ENCODE measurements around the gene MORF4L1. TPM values are rescaled to one million over a fixed set of nuclear protein-coding genes. Genes with fewer than 3 reads are reported as not detected.

Gene MORF4L1
- total RNA-seq, 1 experiment from 2014 or later: 424 TPM

- no peaks in the 10 kb centered on the region for H3K4me1 Mint-ChIP-seq (ENCODE audit: low read depth, unreplicated experiment)
- no peak overlapping the region for H3K27ac Mint-ChIP-seq (ENCODE audit: unreplicated experiment)
- Histone ChIP-seq H3K9me3 (no peaks in the 10 kb centered on the region), H3K4me3 (ENCODE audit: low read depth, low read length) (no peak overlapping the region), H3K36me3 (ENCODE audit: control insufficient read depth, insufficient read depth, low read length) (no peaks in the 10 kb centered on the region; the same call in none of the 2 replicates), H3K4me1 (peaks cover 8% of the 10 kb centered on the region), H3K27me3 (replicated peaks; ENCODE audit: control insufficient read depth, insufficient read depth, low read length) (no peaks in the 10 kb centered on the region)
- ChIA-PET POLR2A (no interaction called here), CTCF (no interaction called here)
- H3K9me3 Mint-ChIP-seq (ENCODE audit: unreplicated experiment): no peaks in the 10 kb centered on the region
- no peaks in the 10 kb centered on the region for H3K27me3 Mint-ChIP-seq (ENCODE audit: insufficient read depth, unreplicated experiment)
- H3K36me3 Mint-ChIP-seq (ENCODE audit: insufficient read depth, unreplicated experiment): peaks cover 46% of the 10 kb centered on the region
- DNase-seq: no peak
- TF ChIP-seq CTCF (IDR thresholded peaks at IDR 0.05; ENCODE audit: insufficient read depth in 1 of 2, low read depth in 1 of 2, low read length in 1 of 2, severe bottlenecking in 1 of 2, unreplicated experiment in 1 of 2): no peak
- no peak overlapping the region for H3K4me3 Mint-ChIP-seq (ENCODE audit: unreplicated experiment)
- no TSS peak for BruUV-seq (replicated peaks)
- intact Hi-C loops (cut with micrococcal nuclease; ENCODE audit: unreplicated experiment): no loop called here
Observed at GRCh38 chr15:78915341-78916087, 42.8 kb downstream of the MORF4L1 start.

GRCh38 chr15:78916088-78916487, 43.4 kb downstream of the MORF4L1 start:
- no peak for DNase-seq
- no peak for TF ChIP-seq CTCF (IDR thresholded peaks at IDR 0.05; ENCODE audit: insufficient read depth in 1 of 2, low read depth in 1 of 2, low read length in 1 of 2, severe bottlenecking in 1 of 2, unreplicated experiment in 1 of 2)
- intact Hi-C loops (cut with micrococcal nuclease; ENCODE audit: unreplicated experiment): no loop called here
- H3K36me3 Mint-ChIP-seq (ENCODE audit: insufficient read depth, unreplicated experiment): peaks cover 41% of the 10 kb centered on the region
- Histone ChIP-seq H3K9me3 (no peaks in the 10 kb centered on the region), H3K4me3 (ENCODE audit: low read depth, low read length) (no peak overlapping the region), H3K27me3 (replicated peaks; ENCODE audit: control insufficient read depth, insufficient read depth, low read length) (no peaks in the 10 kb centered on the region), H3K4me1 (peaks cover 8% of the 10 kb centered on the region), H3K36me3 (ENCODE audit: control insufficient read depth, insufficient read depth, low read length) (no peaks in the 10 kb centered on the region)
- H3K27me3 Mint-ChIP-seq (ENCODE audit: insufficient read depth, unreplicated experiment): no peaks in the 10 kb centered on the region
- H3K4me3 Mint-ChIP-seq (ENCODE audit: unreplicated experiment): no peak overlapping the region
- no peak overlapping the region for H3K27ac Mint-ChIP-seq (ENCODE audit: unreplicated experiment)
- H3K4me1 Mint-ChIP-seq (ENCODE audit: low read depth, unreplicated experiment): no peaks in the 10 kb centered on the region
- BruUV-seq (replicated peaks): no TSS peak
- H3K9me3 Mint-ChIP-seq (ENCODE audit: unreplicated experiment): no peaks in the 10 kb centered on the region
- CTCF ChIA-PET: interaction anchor here (0.9 kb wide), 1 partner anchor 63 kb away, joined by 5 read pairs; no protein-coding TSS in a partner anchor
- POLR2A ChIA-PET: no interaction called here

GRCh38 chr15:78917888-78918287, 45.2 kb downstream of the MORF4L1 start:
- H3K4me1 Mint-ChIP-seq (ENCODE audit: low read depth, unreplicated experiment): no peaks in the 10 kb centered on the region
- DNase-seq: no peak
- Histone ChIP-seq H3K4me1 (peaks cover 8% of the 10 kb centered on the region), H3K36me3 (ENCODE audit: control insufficient read depth, insufficient read depth, low read length) (0 out of 2 replicates have a peak, but pooled peaks cover 2% of the 10 kb centered on the region), H3K27me3 (replicated peaks; ENCODE audit: control insufficient read depth, insufficient read depth, low read length) (no peaks in the 10 kb centered on the region), H3K4me3 (ENCODE audit: low read depth, low read length) (no peak overlapping the region), H3K9me3 (no peaks in the 10 kb centered on the region)
- H3K36me3 Mint-ChIP-seq (ENCODE audit: insufficient read depth, unreplicated experiment): peaks cover 46% of the 10 kb centered on the region
- H3K4me3 Mint-ChIP-seq (ENCODE audit: unreplicated experiment): no peak overlapping the region
- TF ChIP-seq CTCF (IDR thresholded peaks at IDR 0.05; ENCODE audit: insufficient read depth in 1 of 2, low read depth in 1 of 2, low read length in 1 of 2, severe bottlenecking in 1 of 2, unreplicated experiment in 1 of 2): no peak
- H3K9me3 Mint-ChIP-seq (ENCODE audit: unreplicated experiment): no peaks in the 10 kb centered on the region
- ChIA-PET CTCF (no interaction called here), POLR2A (no interaction called here)
- no TSS peak for BruUV-seq (replicated peaks)
- H3K27me3 Mint-ChIP-seq (ENCODE audit: insufficient read depth, unreplicated experiment): no peaks in the 10 kb centered on the region
- intact Hi-C loops (cut with micrococcal nuclease; ENCODE audit: unreplicated experiment): no loop called here
- H3K27ac Mint-ChIP-seq (ENCODE audit: unreplicated experiment): no peak overlapping the region
